ENCODE results near the gene NUAK1. TPM values are rescaled to one million over a fixed set of nuclear protein-coding genes. Genes with fewer than 3 reads are reported as not detected.

Gene NUAK1
- total and polyA plus RNA-seq, 9 donors, result 5.8 to 14.0 (median 9.1) TPM

- DNase-seq, result no peak
- Histone ChIP-seq H3K27me3 (ENCODE audit: control insufficient read depth, insufficient read depth, low read length) (no peaks in the 10 kb centered on the region), H3K9me3 (replicated peaks; ENCODE audit: control insufficient read depth, low read depth, low read length) (no peaks in the 10 kb centered on the region), H3K4me3 (ENCODE audit: low read length) (no peak overlapping the region), H3K4me1 (ENCODE audit: control insufficient read depth, insufficient read depth, low read length) (no peaks in the 10 kb centered on the region), H3K36me3 (ENCODE audit: control insufficient read depth, insufficient read depth, low read length) (no peaks in the 10 kb centered on the region), H3K27ac (ENCODE audit: low read length) (no peak overlapping the region)
- WGBS (ENCODE audit: insufficient coverage), result 88% methylated on average over 6 of the region's 6 CpGs
These were observed 99.5 kb downstream of the NUAK1 start for GRCh38 chr12:106039242-106039641.

GRCh38 chr12:106037524-106038298 is 101.0 kb downstream of the NUAK1 start:
- 59% methylated on average over 1 of the region's 4 CpGs for WGBS (ENCODE audit: insufficient coverage)
- no peaks in the 10 kb centered on the region for H3K36me3 ChIP-seq (ENCODE audit: control insufficient read depth, insufficient read depth, low read length)

GRCh38 chr12:106035421-106035820 is 103.3 kb downstream of the NUAK1 start:
- no peak overlapping the region for H3K4me3 ChIP-seq (ENCODE audit: low read length)
- H3K27ac ChIP-seq (ENCODE audit: low read length), result no peak overlapping the region
- no peaks in the 10 kb centered on the region for H3K27me3 ChIP-seq (ENCODE audit: control insufficient read depth, insufficient read depth, low read length)
- no peaks in the 10 kb centered on the region for H3K9me3 ChIP-seq (replicated peaks; ENCODE audit: control insufficient read depth, low read depth, low read length)
- DNase-seq, result no peak
- peaks cover under 1% of the 10 kb centered on the region for H3K4me1 ChIP-seq (ENCODE audit: control insufficient read depth, insufficient read depth, low read length)
- H3K36me3 ChIP-seq (ENCODE audit: control insufficient read depth, insufficient read depth, low read length), result no peaks in the 10 kb centered on the region
- WGBS (ENCODE audit: insufficient coverage), result 60% methylated on average over 1 of the region's 5 CpGs

More at GRCh38 chr12:106037524-106038298, 101.0 kb downstream of the NUAK1 start:
- H3K27me3 ChIP-seq (ENCODE audit: control insufficient read depth, insufficient read depth, low read length), result no peaks in the 10 kb centered on the region
- no peak overlapping the region for H3K4me3 ChIP-seq (ENCODE audit: low read length)
- no peaks in the 10 kb centered on the region for H3K9me3 ChIP-seq (replicated peaks; ENCODE audit: control insufficient read depth, low read depth, low read length)
- no peak overlapping the region for H3K27ac ChIP-seq (ENCODE audit: low read length)
- no peaks in the 10 kb centered on the region for H3K4me1 ChIP-seq (ENCODE audit: control insufficient read depth, insufficient read depth, low read length)
- no peak for DNase-seq

- 90% methylated on average over 2 of the region's 4 CpGs for WGBS (ENCODE audit: insufficient coverage)
- no peaks in the 10 kb centered on the region for H3K9me3 ChIP-seq (replicated peaks; ENCODE audit: control insufficient read depth, low read depth, low read length)
- H3K27ac ChIP-seq (ENCODE audit: low read length), result no peak overlapping the region
- no peak overlapping the region for H3K4me3 ChIP-seq (ENCODE audit: low read length)
- DNase-seq, result no peak
- peaks cover 3% of the 10 kb centered on the region for H3K4me1 ChIP-seq (ENCODE audit: control insufficient read depth, insufficient read depth, low read length)
- no peaks in the 10 kb centered on the region for H3K36me3 ChIP-seq (ENCODE audit: control insufficient read depth, insufficient read depth, low read length)
- H3K27me3 ChIP-seq (ENCODE audit: control insufficient read depth, insufficient read depth, low read length), result no peaks in the 10 kb centered on the region
These were observed 104.4 kb downstream of the NUAK1 start for GRCh38 chr12:106034316-106034715.

GRCh38 chr12:106033161-106033675 is 105.5 kb downstream of the NUAK1 start:
- Histone ChIP-seq H3K4me3 (ENCODE audit: low read length) (no peak overlapping the region), H3K27me3 (ENCODE audit: control insufficient read depth, insufficient read depth, low read length) (no peaks in the 10 kb centered on the region), H3K9me3 (replicated peaks; ENCODE audit: control insufficient read depth, low read depth, low read length) (no peaks in the 10 kb centered on the region), H3K36me3 (ENCODE audit: control insufficient read depth, insufficient read depth, low read length) (no peaks in the 10 kb centered on the region), H3K27ac (ENCODE audit: low read length) (no peak overlapping the region), H3K4me1 (ENCODE audit: control insufficient read depth, insufficient read depth, low read length) (peaks cover 3% of the 10 kb centered on the region)
- WGBS (ENCODE audit: insufficient coverage), result 78% methylated on average over 4 of the region's 4 CpGs
- no peak for DNase-seq

GRCh38 chr12:106032623-106032925 is 106.2 kb downstream of the NUAK1 start:
- H3K4me3 ChIP-seq (ENCODE audit: low read length), result no peak overlapping the region
- no peaks in the 10 kb centered on the region for H3K36me3 ChIP-seq (ENCODE audit: control insufficient read depth, insufficient read depth, low read length)
- peaks cover 3% of the 10 kb centered on the region for H3K4me1 ChIP-seq (ENCODE audit: control insufficient read depth, insufficient read depth, low read length)
- no peaks in the 10 kb centered on the region for H3K9me3 ChIP-seq (replicated peaks; ENCODE audit: control insufficient read depth, low read depth, low read length)
- H3K27me3 ChIP-seq (ENCODE audit: control insufficient read depth, insufficient read depth, low read length), result no peaks in the 10 kb centered on the region
- no peak overlapping the region for H3K27ac ChIP-seq (ENCODE audit: low read length)
- DNase-seq, result no peak

- peaks cover 3% of the 10 kb centered on the region for H3K4me1 ChIP-seq (ENCODE audit: control insufficient read depth, insufficient read depth, low read length)
- DNase-seq, result no peak
- WGBS (ENCODE audit: insufficient coverage), result 100% methylated on average over 1 of the region's 4 CpGs
- H3K9me3 ChIP-seq (replicated peaks; ENCODE audit: control insufficient read depth, low read depth, low read length), result no peaks in the 10 kb centered on the region
- H3K27ac ChIP-seq (ENCODE audit: low read length), result no peak overlapping the region
- H3K4me3 ChIP-seq (ENCODE audit: low read length), result no peak overlapping the region
- no peaks in the 10 kb centered on the region for H3K27me3 ChIP-seq (ENCODE audit: control insufficient read depth, insufficient read depth, low read length)
- H3K36me3 ChIP-seq (ENCODE audit: control insufficient read depth, insufficient read depth, low read length), result no peaks in the 10 kb centered on the region
These were observed 106.8 kb downstream of the NUAK1 start for GRCh38 chr12:106031761-106032622.

GRCh38 chr12:106030210-106031071 is 108.3 kb downstream of the NUAK1 start:
- H3K4me1 ChIP-seq (ENCODE audit: control insufficient read depth, insufficient read depth, low read length), result peaks cover 3% of the 10 kb centered on the region
- H3K4me3 ChIP-seq (ENCODE audit: low read length), result no peak overlapping the region
- no peak for DNase-seq
- WGBS (ENCODE audit: insufficient coverage), result 27% methylated on average over 3 of the region's 12 CpGs
- no peaks in the 10 kb centered on the region for H3K27me3 ChIP-seq (ENCODE audit: control insufficient read depth, insufficient read depth, low read length)
- no peak overlapping the region for H3K27ac ChIP-seq (ENCODE audit: low read length)
- no peaks in the 10 kb centered on the region for H3K9me3 ChIP-seq (replicated peaks; ENCODE audit: control insufficient read depth, low read depth, low read length)
- H3K36me3 ChIP-seq (ENCODE audit: control insufficient read depth, insufficient read depth, low read length), result no peaks in the 10 kb centered on the region

GRCh38 chr12:106029532-106029931 is 109.2 kb downstream of the NUAK1 start:
- peaks cover 3% of the 10 kb centered on the region for H3K4me1 ChIP-seq (ENCODE audit: control insufficient read depth, insufficient read depth, low read length)
- H3K4me3 ChIP-seq (ENCODE audit: low read length), result no peak overlapping the region
- no peak overlapping the region for H3K27ac ChIP-seq (ENCODE audit: low read length)
- DNase-seq, result no peak
- 100% methylated on average over 1 of the region's 1 CpG for WGBS (ENCODE audit: insufficient coverage)
- no peaks in the 10 kb centered on the region for H3K36me3 ChIP-seq (ENCODE audit: control insufficient read depth, insufficient read depth, low read length)
- H3K27me3 ChIP-seq (ENCODE audit: control insufficient read depth, insufficient read depth, low read length), result no peaks in the 10 kb centered on the region
- no peaks in the 10 kb centered on the region for H3K9me3 ChIP-seq (replicated peaks; ENCODE audit: control insufficient read depth, low read depth, low read length)

GRCh38 chr12:106027911-106028310 is 110.8 kb downstream of the NUAK1 start:
- no peaks in the 10 kb centered on the region for H3K36me3 ChIP-seq (ENCODE audit: control insufficient read depth, insufficient read depth, low read length)
- H3K4me3 ChIP-seq (ENCODE audit: low read length), result no peak overlapping the region
- peaks cover 3% of the 10 kb centered on the region for H3K4me1 ChIP-seq (ENCODE audit: control insufficient read depth, insufficient read depth, low read length)
- no peak overlapping the region for H3K27ac ChIP-seq (ENCODE audit: low read length)
- 88% methylated on average over 3 of the region's 6 CpGs for WGBS (ENCODE audit: insufficient coverage)
- no peak for DNase-seq
- no peaks in the 10 kb centered on the region for H3K9me3 ChIP-seq (replicated peaks; ENCODE audit: control insufficient read depth, low read depth, low read length)
- no peaks in the 10 kb centered on the region for H3K27me3 ChIP-seq (ENCODE audit: control insufficient read depth, insufficient read depth, low read length)

Data from muscle of leg (tissue), 11 donors.